ENCODE results near the gene NRDE2.

Gene NRDE2

GRCh38 chr14:90296641-90297040, 35.1 kb downstream of the NRDE2 start:
- DNase-seq, result no peak

DNA sequence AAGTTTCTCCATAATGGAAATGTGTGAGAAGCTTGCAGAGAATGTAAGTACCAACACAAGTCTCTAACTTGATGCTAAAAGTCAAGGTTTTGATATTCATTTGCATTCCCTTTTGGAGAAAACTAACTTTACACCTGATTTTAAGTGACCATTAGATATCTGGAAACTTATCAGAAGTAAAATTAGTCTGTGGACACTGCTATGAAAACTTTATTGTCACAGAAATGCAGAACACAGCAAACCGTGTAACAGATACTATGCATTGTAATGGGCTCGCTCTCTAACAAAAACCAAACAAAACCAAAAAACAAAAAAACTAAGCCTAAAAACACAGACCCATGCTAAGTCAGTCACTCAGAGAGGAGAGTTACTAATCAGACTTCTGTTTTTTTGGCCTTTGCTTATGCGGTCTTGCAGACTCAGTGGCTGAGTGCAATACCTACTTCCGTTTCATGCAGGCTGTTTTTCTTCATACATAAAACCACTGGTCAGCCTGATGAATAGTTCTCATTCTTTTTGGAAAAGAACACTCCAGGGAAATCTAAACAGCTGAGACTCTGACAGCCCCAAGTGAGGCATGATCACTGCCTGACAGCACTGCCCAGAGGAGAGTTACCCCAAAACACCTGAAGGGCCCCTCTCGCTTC, 35.7 kb downstream of the NRDE2 start:
- DNase-seq, result no peak

DNA sequence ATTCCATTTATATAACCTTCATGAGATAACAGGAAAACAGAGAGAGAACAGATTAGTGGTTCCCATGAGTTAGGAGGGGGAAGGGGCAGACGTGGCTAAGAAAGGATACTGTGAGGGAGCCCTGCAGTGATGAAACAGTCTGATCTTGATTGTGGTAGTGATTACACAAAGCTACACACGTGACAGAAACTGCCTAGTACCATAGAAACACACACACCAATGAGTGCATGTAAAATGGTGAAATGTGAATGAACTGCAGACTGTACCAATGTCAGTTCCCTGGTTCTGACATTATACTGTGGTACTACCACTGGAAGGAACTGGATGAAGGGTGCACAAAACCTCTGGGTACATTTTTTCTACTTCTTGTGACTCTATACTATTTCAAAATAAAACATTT, 36.9 kb downstream of the NRDE2 start:
- DNase-seq, result no peak

- DNase-seq, result no peak
These were observed 37.7 kb downstream of the NRDE2 start for GRCh38 chr14:90293766-90294730.

DNA sequence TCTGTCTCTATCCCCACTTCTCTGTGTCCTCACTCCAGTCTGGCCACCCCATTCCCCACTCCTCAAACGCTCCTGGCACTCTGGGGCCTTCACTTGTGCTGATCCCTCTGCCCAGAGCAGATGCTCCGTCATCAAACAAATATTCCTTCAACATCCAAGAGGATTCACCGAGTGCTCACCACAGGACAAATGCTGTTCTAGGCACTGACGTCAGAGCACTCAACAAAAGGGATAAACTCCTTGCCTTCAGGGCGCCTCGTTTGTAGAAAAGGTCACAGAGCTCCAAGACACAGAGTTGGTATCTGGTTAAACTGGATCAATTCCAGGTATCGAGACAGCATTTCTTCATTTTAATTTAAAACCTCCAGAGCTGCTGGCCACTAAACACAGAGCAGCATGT, 40.0 kb downstream of the NRDE2 start:
- DNase-seq, result no peak

GRCh38 chr14:90290337-90291011, 41.3 kb downstream of the NRDE2 start:
- DNase-seq, result no peak

DNA sequence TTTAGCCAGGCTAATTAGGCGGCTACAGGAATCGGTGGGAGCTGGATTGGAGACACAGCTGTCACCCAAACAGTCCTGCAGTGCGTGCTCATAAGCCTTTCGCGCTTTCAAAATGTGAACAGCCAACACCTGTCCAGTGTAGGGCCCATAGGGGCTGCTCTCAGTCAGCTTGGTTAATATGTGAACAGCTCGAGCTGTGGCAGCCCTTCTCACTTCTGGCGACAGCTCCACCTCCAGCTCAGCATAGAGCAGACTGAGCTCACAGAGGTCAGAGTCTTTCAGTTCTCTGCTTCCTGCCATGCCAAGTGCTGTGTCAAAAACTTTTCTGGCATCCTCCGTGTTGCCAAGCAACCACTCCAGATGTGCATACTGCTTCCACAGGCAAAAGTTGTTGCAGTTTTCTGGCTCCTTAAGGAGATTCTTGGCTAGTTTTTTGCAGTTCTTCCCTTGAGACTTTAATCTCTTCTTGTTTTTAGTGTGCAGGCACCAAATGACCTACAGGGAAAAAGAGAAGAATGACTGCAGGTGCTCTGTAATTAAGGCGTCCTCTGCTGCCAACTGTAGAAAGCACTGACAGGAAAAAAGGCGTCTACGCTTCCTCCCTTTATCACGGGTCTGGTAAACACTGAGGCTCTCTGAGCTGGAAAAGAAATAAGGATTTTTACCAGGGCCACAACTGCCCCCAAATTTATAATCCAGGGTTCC, 42.9 kb downstream of the NRDE2 start:
- no peak for DNase-seq

DNA sequence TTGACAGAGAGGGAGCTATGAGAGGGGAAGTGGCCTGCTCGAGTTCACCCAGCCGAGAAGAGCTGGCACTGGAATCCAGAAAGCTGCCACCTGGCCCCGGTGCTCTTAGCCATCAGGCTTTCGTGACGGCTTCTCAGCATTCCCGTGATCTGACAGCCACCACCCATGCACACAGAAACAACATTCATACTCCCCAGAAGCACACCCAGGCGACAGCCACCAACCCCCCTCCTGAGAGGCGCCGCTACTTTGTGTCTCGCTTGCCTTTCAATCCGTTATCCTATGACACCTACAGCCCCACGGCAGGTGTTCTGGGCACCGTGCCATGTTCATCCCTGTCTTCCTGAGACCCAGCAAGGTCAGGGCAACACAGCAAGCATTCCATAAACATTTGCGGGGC, 44.0 kb downstream of the NRDE2 start:
- no peak for DNase-seq

DNA sequence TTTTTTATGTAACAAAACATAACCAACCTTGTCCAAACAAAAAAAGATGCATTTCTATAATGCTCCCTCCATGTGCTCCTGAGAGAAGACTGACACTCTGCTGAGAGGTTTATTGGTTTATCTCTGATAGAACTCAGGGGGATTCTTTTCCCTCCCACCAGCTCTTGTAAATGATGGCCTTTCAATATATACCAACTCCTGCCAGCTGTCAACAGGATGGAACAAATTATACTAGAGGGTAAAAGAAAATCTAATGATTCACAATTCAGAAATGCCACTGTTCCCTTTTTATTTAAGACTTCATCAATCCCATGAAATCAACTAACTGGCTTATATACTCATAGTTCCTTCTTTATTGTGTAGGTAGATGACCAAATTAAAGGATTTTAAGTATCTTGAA, 50.0 kb downstream of the NRDE2 start:
- DNase-seq, result no peak

- DNase-seq, result no peak
These were observed 50.5 kb downstream of the NRDE2 start for GRCh38 chr14:90281261-90281660.

DNA sequence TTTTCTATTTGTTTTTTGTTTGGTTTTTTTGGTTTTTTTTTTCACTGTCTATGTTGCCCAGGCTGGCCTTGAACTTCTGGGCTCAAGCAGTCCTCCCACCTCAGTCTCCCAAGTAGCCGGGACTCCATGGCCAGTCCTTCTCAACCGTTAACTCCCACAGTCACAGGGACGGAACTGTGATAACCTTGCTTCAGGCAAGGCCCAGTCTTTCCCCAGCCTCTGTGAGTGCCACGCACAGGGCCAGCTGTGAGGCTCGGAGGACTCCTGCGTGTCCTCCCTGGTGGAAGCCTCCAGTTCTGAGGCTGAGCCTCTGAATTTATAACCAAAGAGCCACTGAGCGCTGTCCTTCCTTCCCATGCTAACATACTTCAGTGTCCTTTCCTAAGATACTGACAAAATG, 51.6 kb downstream of the NRDE2 start:
- DNase-seq, result no peak

DNA sequence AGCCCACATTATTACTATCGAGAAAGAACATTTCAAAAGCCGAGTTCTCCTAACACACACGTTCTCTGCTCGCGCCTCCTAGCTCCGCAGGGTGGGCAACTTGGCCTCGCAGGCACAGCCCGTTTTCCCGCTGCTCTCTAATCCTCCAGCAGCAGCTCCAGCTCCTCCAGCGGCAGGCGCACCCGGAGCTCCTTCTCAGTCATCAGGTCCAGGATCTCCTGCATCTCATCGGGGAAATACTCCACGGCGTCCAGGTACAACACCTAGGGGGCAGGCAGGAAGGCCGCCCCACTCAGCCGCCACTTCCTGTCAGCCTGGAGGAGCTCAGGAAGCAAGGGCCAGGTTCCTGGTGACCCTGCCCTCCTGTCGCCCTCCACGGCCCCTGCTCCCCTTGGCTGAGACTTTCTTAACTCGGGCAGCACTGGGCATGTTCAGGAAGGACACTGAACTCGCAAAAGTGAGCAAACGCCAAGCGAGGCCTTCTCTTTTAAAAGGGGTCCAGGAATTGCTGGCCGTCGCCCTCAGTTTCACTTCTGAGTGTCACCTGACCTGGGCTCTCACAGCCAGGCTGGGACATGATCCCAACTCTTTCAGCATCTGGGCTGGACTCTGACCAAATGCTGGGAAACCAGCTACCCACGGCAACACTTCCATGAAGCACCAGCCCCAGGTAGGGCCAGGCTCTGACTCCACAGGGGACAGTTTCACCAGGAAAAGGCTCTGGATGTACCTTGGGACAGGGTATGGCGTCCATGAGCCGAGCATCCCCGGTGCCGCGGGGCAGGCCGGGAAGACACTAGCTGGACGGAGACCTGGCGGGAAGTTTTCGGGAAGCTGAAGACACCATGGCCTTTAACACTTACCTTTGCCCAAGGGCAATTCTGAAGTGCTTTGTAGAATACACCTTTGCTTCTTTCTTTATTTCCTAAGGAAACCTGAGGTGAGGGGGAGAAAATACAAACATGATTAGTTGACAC, 53.3 kb downstream of the NRDE2 start:
- DNase-seq, result no peak

- DNase-seq, result no peak
These were observed 54.1 kb downstream of the NRDE2 start for GRCh38 chr14:90277581-90278198.

DNA sequence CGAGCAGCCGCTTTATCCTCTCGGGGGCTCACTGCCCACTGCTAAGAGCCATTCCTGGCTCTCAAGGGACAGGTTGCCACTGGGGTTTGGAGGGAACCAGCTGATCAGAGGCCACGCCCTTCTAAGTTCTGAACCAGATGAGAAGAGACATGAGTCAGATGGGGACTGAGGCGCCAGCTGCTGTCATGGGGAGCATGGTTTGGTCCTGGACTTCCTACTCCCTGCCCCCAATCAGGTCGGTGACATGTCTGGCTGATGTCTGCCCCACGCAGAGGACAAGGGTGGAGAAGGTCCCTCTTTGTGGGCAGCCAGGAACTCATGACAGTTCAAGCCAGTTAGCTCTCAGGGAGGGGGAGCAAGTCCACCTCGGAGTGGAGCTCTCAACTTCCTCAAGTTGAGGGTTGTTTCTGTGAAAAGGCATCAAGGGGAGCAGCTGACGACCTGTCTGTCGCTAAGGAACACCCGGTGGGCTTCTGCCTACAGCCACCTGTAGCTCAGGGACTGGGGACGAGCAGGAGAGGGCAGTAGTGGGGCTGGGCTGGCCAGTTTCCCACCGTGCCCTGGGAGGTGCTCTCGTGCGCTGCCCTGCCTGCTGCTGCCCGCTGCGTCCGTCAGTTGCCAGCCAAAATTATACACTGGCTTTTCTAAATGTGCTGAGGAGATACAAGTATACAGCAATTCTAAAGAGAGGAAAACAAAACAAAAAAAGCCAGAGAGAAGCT, 54.9 kb downstream of the NRDE2 start:
- no peak for DNase-seq

- DNase-seq, result peak; percentile 30
These were observed 55.9 kb downstream of the NRDE2 start for GRCh38 chr14:90275820-90276219.

GRCh38 chr14:90275458-90275814, 56.3 kb downstream of the NRDE2 start:
- no peak for DNase-seq

DNA sequence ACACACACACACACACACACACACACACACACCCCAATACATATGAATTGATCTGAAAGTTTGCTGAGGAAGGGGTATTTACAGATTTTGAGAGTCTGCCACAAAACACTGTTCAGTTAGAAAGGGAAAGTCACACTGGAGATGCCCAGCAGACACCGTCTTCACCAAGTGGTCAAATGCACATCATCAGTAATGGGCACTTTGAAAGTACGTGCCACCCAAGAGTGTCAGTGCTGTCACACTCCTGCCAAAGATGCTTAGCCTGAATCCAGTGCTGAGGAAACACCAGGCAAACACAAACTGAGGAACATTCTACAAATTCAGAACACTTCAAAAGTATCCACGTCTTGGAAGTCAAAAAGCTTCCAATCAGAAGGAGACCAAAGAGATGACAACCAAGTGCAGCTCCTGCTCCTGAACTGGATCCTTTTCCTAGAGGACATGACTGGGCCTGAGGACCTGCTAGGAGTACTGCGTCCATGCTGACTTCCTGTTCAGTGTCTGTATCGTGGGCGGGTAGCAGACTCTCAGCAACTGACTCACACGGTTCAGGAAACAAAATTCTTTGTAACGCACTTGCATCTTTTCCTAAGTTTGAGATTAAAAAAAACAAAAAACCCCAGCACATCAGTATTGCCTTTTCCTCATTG, 56.8 kb downstream of the NRDE2 start:
- peak; percentile 38 for DNase-seq

- no peak for DNase-seq
These were observed 57.7 kb downstream of the NRDE2 start for GRCh38 chr14:90274019-90274418.

GRCh38 chr14:90273532-90273931, 58.2 kb downstream of the NRDE2 start:
- DNase-seq, result no peak

DNA sequence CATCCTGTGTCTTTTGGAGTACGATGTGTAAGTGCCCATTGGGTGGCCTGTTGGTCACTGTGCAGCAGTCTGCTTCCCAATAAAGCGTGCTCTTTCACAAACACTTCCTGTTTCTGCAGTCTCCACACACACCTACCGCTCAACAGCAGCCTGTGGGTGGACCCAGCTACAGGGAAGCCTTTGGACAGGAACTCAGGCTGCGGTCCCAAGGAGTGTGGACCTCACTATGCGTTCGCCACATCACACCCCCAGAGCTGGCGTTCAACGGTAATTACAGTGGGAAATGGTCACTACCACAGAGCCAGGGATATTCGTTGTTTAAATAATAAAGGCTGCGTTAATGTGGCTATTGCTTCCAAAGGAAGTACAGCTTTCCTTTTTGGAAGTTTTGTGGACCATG, 59.2 kb downstream of the NRDE2 start:
- DNase-seq, result no peak

Measured in activated naive CD4-positive, alpha-beta T cell treated with Interleukin-2 at 50 U/mL for 16 hours (primary cell).